GM10266 (cell line): ENCODE measurements around the gene MDH2.
"Not testable (repeated sequence)": the region's sequence is repeated elsewhere in the genome, so short reads cannot be mapped to it uniquely, and the experiment has no call there.

ENCODE experiments used
- DNase-seq: peaks from one replicate; pipeline ENCODE4 v3.0.0; 2012; ENCODE audit errors: extremely low spot score
- TF ChIP-seq, protein P1 (sequence below): IDR thresholded peaks from 2 replicates; pipeline ENCODE4 v1.5.1; 2012; ENCODE audit warnings: mild to moderate bottlenecking, low read depth; ENCODE audit not compliant: control insufficient read depth, insufficient read depth; ENCODE audit errors: missing control alignments

Gene MDH2

DNA sequence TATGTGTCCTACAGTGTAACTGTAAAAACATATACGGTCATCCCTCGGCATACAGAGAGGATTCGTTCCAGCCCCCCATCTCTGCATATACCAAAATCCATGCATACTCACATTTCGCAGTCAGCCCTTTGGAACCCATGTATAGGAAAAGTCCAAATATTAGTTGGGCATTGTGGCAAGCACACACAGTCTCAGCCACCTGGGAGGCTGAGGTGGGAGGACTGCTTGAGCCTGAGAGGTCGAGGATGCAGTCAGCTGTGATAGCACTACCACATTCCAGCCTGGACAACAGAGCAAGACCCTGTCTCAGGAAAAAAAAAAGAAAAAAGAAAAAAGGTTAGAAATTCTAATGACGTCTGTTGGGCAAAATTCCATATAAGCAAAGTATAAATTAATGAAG lies 29.1 kb downstream of the MDH2 start:
- TF ChIP-seq, protein P1, sequence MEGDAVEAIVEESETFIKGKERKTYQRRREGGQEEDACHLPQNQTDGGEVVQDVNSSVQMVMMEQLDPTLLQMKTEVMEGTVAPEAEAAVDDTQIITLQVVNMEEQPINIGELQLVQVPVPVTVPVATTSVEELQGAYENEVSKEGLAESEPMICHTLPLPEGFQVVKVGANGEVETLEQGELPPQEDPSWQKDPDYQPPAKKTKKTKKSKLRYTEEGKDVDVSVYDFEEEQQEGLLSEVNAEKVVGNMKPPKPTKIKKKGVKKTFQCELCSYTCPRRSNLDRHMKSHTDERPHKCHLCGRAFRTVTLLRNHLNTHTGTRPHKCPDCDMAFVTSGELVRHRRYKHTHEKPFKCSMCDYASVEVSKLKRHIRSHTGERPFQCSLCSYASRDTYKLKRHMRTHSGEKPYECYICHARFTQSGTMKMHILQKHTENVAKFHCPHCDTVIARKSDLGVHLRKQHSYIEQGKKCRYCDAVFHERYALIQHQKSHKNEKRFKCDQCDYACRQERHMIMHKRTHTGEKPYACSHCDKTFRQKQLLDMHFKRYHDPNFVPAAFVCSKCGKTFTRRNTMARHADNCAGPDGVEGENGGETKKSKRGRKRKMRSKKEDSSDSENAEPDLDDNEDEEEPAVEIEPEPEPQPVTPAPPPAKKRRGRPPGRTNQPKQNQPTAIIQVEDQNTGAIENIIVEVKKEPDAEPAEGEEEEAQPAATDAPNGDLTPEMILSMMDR = no peak
- no peak for DNase-seq

DNA sequence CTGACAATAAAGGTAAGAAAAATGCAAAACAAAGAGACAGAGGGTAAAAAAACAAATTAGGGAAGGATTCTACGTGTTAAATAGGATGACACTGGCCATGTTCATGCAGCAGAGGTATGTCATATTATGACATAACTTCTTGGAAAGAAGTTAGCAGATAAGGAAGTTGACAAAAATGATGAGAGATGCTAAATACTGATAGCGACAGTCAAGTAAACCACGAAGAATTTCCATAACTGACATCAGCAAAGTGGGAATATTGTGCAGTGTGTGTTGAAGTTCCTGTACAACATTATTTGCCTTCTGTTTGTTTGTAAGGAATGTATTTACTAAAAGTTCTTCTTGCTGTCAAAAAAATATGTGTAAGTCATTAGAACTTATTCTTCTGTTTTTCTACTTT lies 29.5 kb downstream of the MDH2 start:
- DNase-seq = no peak
- TF ChIP-seq, protein P1 = no peak

DNA sequence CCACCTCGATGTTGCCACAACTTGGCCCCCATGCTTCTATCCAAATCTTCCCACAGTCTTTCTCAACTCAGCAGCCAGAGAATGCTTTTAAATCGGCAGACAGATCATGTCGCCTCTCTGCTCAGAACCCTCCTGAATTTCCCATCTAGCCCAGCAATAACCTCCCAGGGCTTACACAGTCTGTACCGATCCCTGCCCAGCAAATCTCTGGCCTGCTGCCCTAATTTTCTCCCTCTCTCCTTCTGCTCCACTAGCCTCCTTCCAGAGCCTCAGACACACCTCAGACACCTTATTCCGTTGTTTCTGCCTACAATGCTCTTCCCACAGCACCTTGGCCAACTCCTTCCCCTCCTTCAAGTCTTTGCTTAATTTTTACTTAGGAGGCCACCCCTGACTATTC lies 32.3 kb downstream of the MDH2 start:
- TF ChIP-seq, protein P1 = no peak
- no peak for DNase-seq

DNA sequence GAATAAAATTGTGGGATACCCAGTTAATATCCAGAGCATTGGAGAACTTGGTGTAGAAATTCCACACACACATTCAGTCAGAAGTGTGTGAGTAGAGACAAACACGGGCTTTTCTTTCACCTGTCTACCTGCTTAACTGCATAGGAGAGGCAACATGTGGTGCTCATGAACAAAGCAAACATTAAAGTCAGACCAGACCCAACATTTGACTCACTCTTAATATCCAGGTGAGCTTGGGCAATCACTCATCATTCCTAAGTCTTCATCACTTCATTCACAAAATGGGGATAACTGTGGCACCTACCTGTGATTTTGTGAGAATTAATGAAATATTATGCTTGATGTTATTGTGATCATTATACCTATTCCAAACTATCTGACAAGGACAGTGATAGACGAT lies 36.2 kb downstream of the MDH2 start:
- not testable (repeated sequence) for DNase-seq

DNA sequence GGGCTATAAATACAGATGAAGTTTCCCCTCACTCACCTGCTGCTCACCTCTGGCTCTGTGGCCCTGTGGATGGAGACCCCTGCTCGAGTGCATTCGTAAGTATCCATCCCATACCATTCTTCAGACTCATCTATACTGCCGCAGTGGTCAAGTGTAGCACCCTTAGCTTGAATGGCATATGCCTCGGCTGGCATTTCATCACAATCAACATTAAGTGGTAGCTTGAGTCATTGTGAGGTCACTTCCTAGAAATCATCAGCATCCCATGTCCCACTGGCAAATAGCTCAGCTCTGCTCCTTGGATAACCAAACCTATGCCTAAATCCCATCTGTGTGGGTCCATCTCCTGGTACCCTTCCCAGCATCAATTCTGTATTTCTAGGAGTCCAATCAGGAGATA lies 38.2 kb downstream of the MDH2 start:
- no peak for DNase-seq
- TF ChIP-seq, protein P1 = no peak

DNA sequence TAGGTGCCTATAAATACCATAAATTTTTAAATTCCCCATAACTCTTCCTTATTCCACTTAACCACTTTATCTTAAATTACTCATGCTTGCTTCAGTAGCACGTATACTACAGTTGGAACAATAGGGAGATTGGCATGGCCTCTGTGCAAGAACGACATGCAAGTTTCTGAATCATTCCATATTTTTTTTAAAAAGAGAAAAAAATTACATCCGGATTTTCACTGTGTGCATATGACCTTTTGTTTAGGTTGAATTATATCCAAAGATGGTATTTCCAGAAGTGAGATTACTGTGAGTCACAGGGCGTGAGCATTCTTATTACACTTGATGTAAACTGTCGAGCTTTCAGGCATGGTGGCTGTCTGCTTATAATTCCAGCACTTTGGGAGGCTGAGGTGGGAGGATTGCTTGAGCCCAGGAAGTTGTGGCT lies 39.5 kb downstream of the MDH2 start:
- not testable (repeated sequence) for DNase-seq

DNA sequence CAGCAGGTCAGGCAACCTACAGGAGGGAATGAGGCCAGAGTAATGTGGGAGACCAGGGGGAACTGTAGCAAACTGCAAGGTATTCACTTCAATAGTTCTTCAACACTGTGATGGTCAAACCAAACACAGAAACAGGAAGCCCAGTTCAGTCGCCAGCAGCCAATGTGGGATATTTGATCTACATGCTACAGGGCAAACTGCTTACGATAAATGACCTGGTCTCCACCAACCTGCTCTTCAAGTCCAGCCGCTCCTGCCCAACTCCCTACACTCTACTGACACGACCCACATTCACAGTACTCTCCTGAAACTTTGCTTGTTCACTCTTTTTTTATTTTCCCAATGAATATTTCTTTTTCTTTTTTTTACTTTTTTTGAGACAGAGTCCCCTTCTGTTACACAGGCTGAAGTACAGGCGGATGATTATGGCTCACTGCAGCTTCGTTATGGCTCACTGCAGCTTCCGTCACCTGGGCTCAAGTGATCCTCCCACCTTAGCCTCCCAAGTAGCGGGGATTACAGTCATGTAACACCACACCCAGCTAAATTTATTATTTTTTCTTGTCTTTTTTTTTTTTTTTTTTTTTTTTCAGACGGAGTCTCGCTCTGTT lies 42.1 kb downstream of the MDH2 start:
- DNase-seq = no peak
- TF ChIP-seq, protein P1 = no peak

DNA sequence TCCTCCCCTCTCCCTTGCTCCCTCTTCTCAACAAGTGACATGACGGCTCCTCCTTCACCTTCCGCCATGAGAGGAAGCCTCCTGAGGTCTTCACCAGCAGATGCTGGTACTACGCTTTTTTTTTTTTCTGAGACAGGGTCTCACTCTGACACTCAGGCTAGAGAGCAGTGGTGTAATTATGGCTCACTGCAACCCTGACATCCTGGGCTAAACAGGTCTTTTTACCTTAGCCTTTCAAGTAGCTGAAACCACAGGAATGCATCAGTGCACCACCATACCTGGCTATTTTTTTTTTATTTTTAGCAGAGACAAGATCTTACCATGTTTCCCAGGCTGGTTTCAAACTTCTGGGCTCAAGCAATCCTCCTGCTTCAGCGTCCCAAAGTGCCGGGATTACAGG lies 43.6 kb downstream of the MDH2 start:
- no peak for DNase-seq
- TF ChIP-seq, protein P1 = no peak

DNA sequence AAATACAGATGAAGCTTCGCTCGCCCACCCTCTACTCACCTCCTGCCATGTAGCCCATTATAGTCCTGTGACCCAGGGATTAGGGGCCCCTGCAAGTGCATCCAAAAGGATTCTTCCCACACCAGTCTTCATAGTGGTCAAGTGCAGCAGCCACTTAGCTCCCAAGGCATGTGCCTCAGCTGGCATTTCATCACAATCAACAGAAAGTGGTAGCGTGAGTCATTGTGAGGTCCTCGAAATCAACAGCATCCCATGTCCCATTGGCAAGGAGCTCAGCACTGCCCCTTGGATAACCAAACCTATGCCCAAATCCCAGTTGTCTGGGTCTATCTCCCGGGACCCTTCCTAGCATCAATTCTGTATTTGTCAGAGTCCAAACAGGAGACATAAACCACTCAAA lies 45.6 kb downstream of the MDH2 start:
- not testable (repeated sequence) for DNase-seq

DNA sequence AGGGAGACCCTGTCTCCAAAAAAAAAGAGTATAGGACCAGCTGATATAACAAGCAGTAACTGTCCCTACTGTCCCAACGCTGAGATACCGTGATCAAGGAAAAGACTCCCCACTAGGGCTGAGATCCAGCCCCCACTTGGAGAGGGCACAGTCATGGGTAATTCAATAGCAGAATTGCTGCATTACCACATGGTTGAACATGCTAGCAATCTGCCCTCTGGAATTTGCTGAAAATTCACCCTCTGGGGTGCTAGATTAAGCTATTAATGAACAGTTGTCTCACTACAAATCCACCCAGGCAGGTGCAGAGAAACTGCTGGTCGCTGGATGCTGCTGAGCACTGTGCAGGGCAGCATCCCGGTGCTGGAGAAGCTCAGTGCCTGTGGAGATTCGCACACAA lies 46.4 kb downstream of the MDH2 start:
- not testable (repeated sequence) for DNase-seq
